IMR-90 (cell line): ENCODE results near the gene IRF2BP2.

Source experiments
- CEBPB ChIP-seq: IDR thresholded peaks from 2 replicates; pipeline ENCODE4 v1.6.1; 2012; ENCODE audit warnings: low read depth, low read length, improper control_type of control experiment
- RCOR1 ChIP-seq: IDR thresholded peaks from 2 replicates; pipeline ENCODE4 v1.6.1; 2012; ENCODE audit warnings: mild to moderate bottlenecking, low read length, improper control_type of control experiment; ENCODE audit not compliant: insufficient replicate concordance
- SMC3 ChIP-seq: fragments of 150-350 bp; IDR thresholded peaks from 2 replicates; pipeline ENCODE4 v1.6.1; 2016; ENCODE audit warnings: low read depth, mild to moderate bottlenecking, antibody characterized with exemption, low read length, moderate library complexity
- TF ChIP-seq, protein P1 (sequence below): conservative IDR thresholded peaks from 2 replicates; pipeline ENCODE4 v1.5.1; 2012; ENCODE audit warnings: mild to moderate bottlenecking, low read depth, low read length, improper control_type of control experiment

DNA sequence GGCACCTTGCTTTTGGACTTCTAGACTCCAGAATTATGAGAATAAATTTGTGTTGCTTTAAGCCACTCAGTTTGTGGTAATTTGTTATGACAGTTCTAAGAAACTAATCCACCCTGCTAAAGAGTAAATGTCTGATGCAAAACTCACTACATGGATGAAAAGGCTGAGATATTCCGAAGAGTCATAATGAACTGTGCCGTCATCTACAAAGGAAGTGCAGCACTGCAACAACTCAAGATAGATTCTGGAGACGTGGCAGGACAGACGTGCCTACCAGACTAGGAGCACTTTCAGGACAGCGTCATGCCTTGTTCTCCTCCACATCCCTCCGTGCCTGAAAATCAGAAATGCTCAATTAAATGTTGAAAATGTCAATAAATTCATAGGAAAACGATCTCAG is 24.4 kb upstream of the IRF2BP2 start:
- TF ChIP-seq, protein P1, sequence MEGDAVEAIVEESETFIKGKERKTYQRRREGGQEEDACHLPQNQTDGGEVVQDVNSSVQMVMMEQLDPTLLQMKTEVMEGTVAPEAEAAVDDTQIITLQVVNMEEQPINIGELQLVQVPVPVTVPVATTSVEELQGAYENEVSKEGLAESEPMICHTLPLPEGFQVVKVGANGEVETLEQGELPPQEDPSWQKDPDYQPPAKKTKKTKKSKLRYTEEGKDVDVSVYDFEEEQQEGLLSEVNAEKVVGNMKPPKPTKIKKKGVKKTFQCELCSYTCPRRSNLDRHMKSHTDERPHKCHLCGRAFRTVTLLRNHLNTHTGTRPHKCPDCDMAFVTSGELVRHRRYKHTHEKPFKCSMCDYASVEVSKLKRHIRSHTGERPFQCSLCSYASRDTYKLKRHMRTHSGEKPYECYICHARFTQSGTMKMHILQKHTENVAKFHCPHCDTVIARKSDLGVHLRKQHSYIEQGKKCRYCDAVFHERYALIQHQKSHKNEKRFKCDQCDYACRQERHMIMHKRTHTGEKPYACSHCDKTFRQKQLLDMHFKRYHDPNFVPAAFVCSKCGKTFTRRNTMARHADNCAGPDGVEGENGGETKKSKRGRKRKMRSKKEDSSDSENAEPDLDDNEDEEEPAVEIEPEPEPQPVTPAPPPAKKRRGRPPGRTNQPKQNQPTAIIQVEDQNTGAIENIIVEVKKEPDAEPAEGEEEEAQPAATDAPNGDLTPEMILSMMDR: no peak
- TF ChIP-seq CEBPB (no peak), RCOR1 (no peak), SMC3 (no peak)
